Progenitor cell of endocrine pancreas (in vitro differentiated cells): ENCODE results near the gene MRE11. TPM values are rescaled to one million over a fixed set of nuclear protein-coding genes. Genes with fewer than 3 reads are reported as not detected.
A peak's percentile ranks its signal among the peaks of the same experiment; 100 is the strongest.

Experiments
- DNase-seq: peaks from one replicate; pipeline ENCODE4 v3.0.0; 2021; ENCODE audit warnings: low spot score; ENCODE audit not compliant: unreplicated experiment
- H3K27ac Mint-ChIP-seq: 2 replicates; pipeline ENCODE4 v1.8.0; 2021; ENCODE audit warnings: mild to moderate bottlenecking, moderate library complexity, mixed read lengths
- H3K27me3 Mint-ChIP-seq: 2 replicates; pipeline ENCODE4 v1.8.0; 2021; ENCODE audit warnings: mixed read lengths
- H3K36me3 Mint-ChIP-seq: 2 replicates; pipeline ENCODE4 v1.8.0; 2022; ENCODE audit warnings: mixed read lengths; ENCODE audit not compliant: insufficient read depth
- H3K4me1 Mint-ChIP-seq: 2 replicates; pipeline ENCODE4 v1.8.0; 2021; ENCODE audit warnings: low read depth, mixed read lengths
- H3K4me3 Mint-ChIP-seq: 2 replicates; pipeline ENCODE4 v1.8.0; 2021; ENCODE audit warnings: low read depth, mild to moderate bottlenecking, moderate library complexity, mixed read lengths
- H3K9me3 Mint-ChIP-seq: 2 replicates; pipeline ENCODE4 v1.8.0; 2021; ENCODE audit warnings: low read depth, mixed read lengths
- total RNA-seq: library from RNA; stranded (reverse); gene quantifications from 2 replicates; pipeline ENCODE4 v1.2.1, GENCODE V29; 2021
- TF ChIP-seq, protein P1 (sequence below): fragments of 200-600 bp; sonication (generic); IDR thresholded peaks from one replicate; pipeline ENCODE4 v1.5.0; 2021; ENCODE audit warnings: antibody characterized with exemption, mild to moderate bottlenecking; ENCODE audit not compliant: unreplicated experiment

MRE11 gene
- total RNA-seq, 1 donor from 2014 or later, result 35.1 TPM

DNA sequence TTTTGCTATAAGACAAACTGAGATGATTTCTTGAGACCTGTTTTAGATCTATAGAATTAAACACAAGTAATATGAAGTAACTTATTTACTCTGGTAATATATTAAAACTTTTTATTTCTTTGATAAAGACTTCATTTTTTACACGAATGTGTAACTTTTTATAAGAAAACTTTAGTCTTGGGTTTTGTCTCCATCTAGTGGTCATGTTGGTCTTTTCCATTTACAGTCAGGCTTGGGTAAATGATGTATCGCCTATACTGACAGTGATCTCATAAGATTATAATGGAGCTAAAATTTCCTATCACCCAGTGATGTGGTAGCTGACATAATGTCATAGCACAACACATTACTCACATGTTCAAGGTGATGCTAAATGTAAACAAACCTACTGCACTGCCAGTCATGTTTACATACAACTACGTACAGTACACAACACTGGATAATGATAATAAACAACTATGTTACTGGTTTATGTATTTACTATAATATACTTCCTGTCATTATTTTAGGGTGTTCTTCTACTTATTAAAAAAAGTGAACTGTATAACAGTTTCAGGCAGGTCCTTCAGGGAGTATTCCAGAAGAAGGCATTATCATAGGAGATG, 11.1 kb upstream of the MRE11 start:
- Mint-ChIP-seq H3K27ac (no peak overlapping the region), H3K27me3 (peaks cover 9% of the 10 kb centered on the region), H3K4me1 (no peaks in the 10 kb centered on the region), H3K4me3 (no peak overlapping the region), H3K9me3 (no peaks in the 10 kb centered on the region), H3K36me3 (no peaks in the 10 kb centered on the region)
- no peak for DNase-seq
- TF ChIP-seq, protein P1, sequence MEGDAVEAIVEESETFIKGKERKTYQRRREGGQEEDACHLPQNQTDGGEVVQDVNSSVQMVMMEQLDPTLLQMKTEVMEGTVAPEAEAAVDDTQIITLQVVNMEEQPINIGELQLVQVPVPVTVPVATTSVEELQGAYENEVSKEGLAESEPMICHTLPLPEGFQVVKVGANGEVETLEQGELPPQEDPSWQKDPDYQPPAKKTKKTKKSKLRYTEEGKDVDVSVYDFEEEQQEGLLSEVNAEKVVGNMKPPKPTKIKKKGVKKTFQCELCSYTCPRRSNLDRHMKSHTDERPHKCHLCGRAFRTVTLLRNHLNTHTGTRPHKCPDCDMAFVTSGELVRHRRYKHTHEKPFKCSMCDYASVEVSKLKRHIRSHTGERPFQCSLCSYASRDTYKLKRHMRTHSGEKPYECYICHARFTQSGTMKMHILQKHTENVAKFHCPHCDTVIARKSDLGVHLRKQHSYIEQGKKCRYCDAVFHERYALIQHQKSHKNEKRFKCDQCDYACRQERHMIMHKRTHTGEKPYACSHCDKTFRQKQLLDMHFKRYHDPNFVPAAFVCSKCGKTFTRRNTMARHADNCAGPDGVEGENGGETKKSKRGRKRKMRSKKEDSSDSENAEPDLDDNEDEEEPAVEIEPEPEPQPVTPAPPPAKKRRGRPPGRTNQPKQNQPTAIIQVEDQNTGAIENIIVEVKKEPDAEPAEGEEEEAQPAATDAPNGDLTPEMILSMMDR, result peak; percentile 86

DNA sequence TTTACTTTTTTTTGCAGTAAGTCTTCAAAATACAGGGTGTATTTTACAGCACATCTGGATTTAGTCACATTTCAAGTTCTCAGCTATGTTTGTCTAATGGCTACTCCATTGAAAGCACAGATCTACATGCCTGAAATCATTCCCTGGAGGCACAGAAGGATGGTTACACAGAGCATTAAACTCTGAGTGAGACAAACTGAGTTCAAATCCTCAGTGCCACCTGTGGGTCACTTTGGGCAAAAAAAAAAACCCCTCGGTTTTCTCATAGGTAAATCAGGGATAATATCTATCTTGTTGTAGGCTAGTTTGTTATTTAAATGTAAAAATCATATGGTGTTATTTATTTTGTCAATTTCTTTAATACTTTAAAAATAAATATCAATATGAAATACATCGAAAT, 7.9 kb upstream of the MRE11 start:
- Mint-ChIP-seq H3K27ac (no peak overlapping the region), H3K4me3 (no peak overlapping the region), H3K27me3 (no peaks in the 10 kb centered on the region), H3K4me1 (no peaks in the 10 kb centered on the region), H3K36me3 (peaks cover 9% of the 10 kb centered on the region), H3K9me3 (no peaks in the 10 kb centered on the region)
- no peak for DNase-seq
- TF ChIP-seq, protein P1, result no peak

- Mint-ChIP-seq H3K4me3 (no peak overlapping the region), H3K27ac (no peak overlapping the region), H3K27me3 (no peaks in the 10 kb centered on the region), H3K9me3 (no peaks in the 10 kb centered on the region), H3K36me3 (peaks cover 9% of the 10 kb centered on the region), H3K4me1 (peaks cover 1% of the 10 kb centered on the region)
- no peak for DNase-seq
- TF ChIP-seq, protein P1, result no peak
These were observed 6.5 kb upstream of the MRE11 start for GRCh38 chr11:94500181-94500580.

GRCh38 chr11:94494126-94494680, 559 bp upstream of the MRE11 start:
- Mint-ChIP-seq H3K27me3 (no peaks in the 10 kb centered on the region), H3K9me3 (no peaks in the 10 kb centered on the region), H3K36me3 (peaks cover 16% of the 10 kb centered on the region), H3K4me3 (peak overlapping the region; percentile 97), H3K4me1 (peaks cover 12% of the 10 kb centered on the region), H3K27ac (peak overlapping the region; percentile 100)
- TF ChIP-seq, protein P1, result no peak
- DNase-seq, result no peak

GRCh38 chr11:94486068-94486467, 7.6 kb downstream of the MRE11 start:
- Mint-ChIP-seq H3K27ac (no peak overlapping the region), H3K4me3 (no peak overlapping the region), H3K9me3 (no peaks in the 10 kb centered on the region), H3K4me1 (no peaks in the 10 kb centered on the region), H3K36me3 (peaks cover 39% of the 10 kb centered on the region), H3K27me3 (no peaks in the 10 kb centered on the region)
- TF ChIP-seq, protein P1, result no peak
- no peak for DNase-seq
